NCI-H2227 (cell line): Measurements from ENCODE around the gene TFAP2A.

Experiments
- DNase-seq: peaks from one replicate; lab custom pipeline; 2025; ENCODE audit not compliant: unreplicated experiment; lab: John Stamatoyannopoulos, UW

The TFAP2A gene

GRCh38 chr6:10384091-10384609, 30.7 kb downstream of the TFAP2A start:
- no peak for DNase-seq

- peak; percentile 55 for DNase-seq
Observed at GRCh38 chr6:10383331-10384090, 31.4 kb downstream of the TFAP2A start.

GRCh38 chr6:10382728-10383330, 32.0 kb downstream of the TFAP2A start:
- peak; percentile 18 for DNase-seq

GRCh38 chr6:10382322-10382721, 32.6 kb downstream of the TFAP2A start:
- DNase-seq = peak; percentile 22

GRCh38 chr6:10381830-10382208, 33.1 kb downstream of the TFAP2A start:
- no peak for DNase-seq

- no peak for DNase-seq
Observed at GRCh38 chr6:10381133-10381829, 33.6 kb downstream of the TFAP2A start.

GRCh38 chr6:10375391-10375969, 39.4 kb downstream of the TFAP2A start:
- DNase-seq = no peak

GRCh38 chr6:10373642-10374359, 41.1 kb downstream of the TFAP2A start:
- DNase-seq = no peak

- DNase-seq = no peak
Observed at GRCh38 chr6:10369896-10370295, 45.0 kb downstream of the TFAP2A start.

GRCh38 chr6:10368861-10369260, 46.0 kb downstream of the TFAP2A start:
- no peak for DNase-seq

GRCh38 chr6:10363911-10364310, 51.0 kb downstream of the TFAP2A start:
- DNase-seq = no peak

GRCh38 chr6:10362300-10362699, 52.6 kb downstream of the TFAP2A start:
- no peak for DNase-seq

GRCh38 chr6:10361428-10361827, 53.4 kb downstream of the TFAP2A start:
- DNase-seq = no peak

- DNase-seq = no peak
Observed at GRCh38 chr6:10359581-10359980, 55.3 kb downstream of the TFAP2A start.

- no peak for DNase-seq
Observed at GRCh38 chr6:10355115-10355702, 59.7 kb downstream of the TFAP2A start.

GRCh38 chr6:10351791-10352190, 63.1 kb downstream of the TFAP2A start:
- no peak for DNase-seq

GRCh38 chr6:10350720-10351119, 64.2 kb downstream of the TFAP2A start:
- no peak for DNase-seq

- DNase-seq = no peak
Observed at GRCh38 chr6:10347561-10348327, 67.1 kb downstream of the TFAP2A start.
